HG03108 (cell line): ENCODE measurements around the gene POU2F1.
"Not testable (repeated sequence)": the region's sequence is repeated elsewhere in the genome, so short reads cannot be mapped to it uniquely, and the experiment has no call there.

ENCODE experiments used
- ATAC-seq: cut with Tn5 transposase; IDR thresholded peaks from one replicate; pipeline ENCODE4 v1.9.1; 2021; ENCODE audit warnings: moderate library complexity; ENCODE audit not compliant: unreplicated experiment

The POU2F1 gene

GRCh38 chr1:167229719-167230385 is 9.2 kb downstream of the POU2F1 start:
- no peak for ATAC-seq

DNA sequence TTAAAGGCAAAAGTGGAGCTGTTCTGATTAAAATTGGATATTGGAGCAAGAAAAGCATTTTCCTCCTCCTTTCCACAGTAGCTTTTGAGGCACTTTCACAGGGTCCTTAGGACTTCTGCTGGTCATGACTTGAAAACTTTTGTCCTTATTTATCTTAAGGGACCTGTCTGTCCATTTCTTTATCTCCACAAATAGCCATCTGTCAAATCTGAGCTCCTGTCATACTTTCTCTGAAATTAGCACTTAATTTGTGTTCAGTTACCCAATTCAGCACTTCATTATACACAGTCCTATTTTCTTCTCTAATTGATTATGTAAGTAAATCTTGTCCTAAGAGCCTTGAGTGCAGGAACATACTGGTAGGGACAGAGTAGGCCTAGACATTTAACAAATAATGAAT is 9.8 kb downstream of the POU2F1 start:
- no peak for ATAC-seq

DNA sequence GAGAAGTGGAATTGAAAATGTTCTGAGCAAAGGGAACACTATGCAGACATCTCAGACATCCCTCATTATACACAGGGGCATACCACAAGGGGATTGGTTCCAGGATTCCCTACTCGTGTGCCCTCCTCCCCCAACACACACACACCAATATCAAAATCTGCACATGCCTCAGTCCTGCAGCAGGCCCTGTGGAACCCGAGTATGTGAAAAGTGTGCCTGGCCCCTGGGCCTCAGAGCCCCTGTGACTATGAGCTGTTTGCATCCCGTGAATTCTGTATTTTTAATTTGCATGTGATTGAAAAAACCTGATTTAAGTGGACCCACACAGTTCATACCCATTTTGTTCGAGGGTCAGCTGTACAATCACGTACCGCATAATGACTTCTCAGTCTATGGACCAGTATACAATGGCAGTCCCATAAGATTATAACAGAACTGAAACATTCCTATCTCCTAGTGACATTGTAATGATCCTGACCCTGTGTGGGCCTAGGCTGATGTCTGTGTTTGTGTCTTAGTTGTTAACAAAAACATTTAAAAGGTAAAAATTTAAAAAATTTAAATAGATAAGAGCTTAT is 11.3 kb downstream of the POU2F1 start:
- ATAC-seq: no peak

DNA sequence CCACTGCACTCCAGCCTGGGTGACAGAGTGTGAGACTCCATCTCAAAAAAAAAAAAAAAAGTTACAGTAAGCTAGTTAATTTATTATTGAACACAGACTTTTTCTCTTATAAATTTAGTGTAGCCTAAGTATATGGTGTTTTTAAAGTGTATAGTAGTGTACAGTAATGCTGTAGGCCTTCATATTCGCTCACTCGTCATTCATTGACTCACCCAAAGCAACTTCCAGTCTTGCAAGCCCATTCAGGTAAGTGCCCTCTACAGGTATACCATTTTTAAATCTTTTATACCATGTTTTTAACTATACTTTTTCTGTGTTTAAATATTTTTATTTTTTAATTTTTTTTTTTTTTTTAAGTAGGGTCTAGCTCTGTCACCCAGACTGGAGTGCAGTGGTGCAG is 12.1 kb downstream of the POU2F1 start:
- no peak for ATAC-seq

GRCh38 chr1:167233373-167233772 is 12.7 kb downstream of the POU2F1 start:
- ATAC-seq: no peak

GRCh38 chr1:167237000-167237399 is 16.3 kb downstream of the POU2F1 start:
- ATAC-seq: no peak

DNA sequence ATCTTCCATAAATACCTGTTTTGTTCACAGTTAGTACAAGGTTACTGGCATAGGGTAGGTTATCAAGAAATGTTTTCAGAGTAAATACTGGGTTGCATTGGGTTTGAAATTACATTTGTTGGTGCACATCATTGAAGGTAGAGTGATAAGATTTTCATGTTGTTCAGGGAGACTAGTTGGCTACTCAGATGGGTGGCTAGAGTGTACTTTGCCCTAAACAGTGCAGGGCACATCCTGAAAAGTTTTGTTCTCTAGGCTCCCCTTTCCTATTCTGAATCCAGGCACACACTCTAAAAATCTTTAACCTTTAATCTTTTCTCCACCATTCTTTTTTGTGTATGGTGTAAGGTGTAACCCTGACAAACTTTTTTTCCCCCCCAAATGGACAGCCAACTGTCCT is 18.0 kb downstream of the POU2F1 start:
- ATAC-seq: no peak

GRCh38 chr1:167239257-167239656 is 18.6 kb downstream of the POU2F1 start:
- no peak for ATAC-seq

DNA sequence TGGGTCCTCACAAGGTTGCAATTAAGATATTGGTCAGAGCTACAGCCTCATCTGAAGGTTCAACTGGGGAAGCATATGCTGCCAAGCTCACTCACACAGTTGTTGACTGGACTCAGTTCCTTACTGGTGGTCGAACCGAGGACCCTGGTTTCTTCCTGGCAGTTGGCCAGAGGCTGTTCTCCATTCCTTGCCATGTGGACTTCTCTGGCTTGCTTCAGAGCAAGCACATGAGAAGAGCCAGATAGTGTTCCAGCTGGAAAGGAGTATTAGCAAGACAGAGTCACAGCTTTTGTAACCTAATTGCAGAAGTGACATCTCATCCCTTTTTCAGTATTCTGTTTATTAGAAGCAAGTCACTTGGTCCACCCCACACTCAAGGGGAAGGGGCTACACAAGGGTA is 23.6 kb downstream of the POU2F1 start:
- ATAC-seq: no peak

DNA sequence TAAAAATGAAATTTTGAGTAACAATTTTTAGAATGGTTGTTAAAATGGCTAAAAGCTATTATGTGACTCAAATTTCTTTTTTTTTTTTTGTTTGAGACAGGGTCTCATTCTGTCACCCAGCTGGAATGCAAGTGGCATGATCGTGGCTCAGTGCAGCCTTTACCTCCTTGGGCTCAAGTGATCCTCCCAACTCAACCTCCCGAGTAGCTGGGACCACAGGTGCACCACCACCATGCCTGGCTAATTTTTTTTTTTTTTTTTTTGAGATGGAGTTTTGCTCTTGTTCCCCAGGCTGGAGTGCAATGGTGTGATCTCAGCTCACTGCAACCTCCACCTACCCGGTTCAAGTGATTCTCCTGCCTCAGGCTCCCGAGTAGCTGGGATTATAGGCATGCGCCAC is 24.5 kb downstream of the POU2F1 start:
- ATAC-seq: not testable (repeated sequence)

DNA sequence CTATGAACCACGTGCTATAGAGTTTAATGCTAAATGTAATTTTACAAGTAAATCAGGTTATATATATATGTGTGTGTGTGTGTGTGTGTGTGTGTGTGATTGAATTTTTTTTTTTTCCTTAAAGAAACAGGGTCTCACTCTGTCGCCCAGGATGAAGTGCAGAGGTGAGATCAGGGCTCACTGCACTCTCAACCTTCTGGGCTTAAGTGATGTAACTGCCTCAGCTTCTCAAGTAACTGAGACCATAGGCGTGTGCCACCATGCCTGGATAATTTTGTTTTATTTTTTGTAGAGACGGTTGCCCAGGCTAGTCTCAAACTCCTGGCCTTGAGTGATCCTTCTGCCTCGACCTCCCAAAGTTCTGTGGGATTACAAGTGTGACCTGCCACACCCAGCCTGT is 26.3 kb downstream of the POU2F1 start:
- no peak for ATAC-seq

DNA sequence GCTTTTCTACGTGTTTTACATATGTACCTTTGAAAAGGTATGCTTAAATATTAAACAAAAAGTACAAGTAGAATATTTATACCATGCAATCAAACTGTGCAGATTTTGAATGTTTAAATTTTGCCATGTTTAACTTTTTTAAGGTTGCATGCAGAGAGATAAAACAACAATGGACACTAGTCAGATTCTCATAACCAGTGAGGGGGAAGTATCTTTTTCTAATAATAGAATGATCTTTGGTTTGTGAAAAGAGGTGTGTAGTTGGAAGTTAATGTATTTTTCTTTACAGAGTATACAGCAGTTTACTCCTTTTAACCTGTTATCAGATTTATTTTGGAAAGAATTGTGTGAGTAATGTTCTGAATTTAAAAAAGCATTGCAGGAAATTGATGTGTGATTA is 27.1 kb downstream of the POU2F1 start:
- no peak for ATAC-seq

DNA sequence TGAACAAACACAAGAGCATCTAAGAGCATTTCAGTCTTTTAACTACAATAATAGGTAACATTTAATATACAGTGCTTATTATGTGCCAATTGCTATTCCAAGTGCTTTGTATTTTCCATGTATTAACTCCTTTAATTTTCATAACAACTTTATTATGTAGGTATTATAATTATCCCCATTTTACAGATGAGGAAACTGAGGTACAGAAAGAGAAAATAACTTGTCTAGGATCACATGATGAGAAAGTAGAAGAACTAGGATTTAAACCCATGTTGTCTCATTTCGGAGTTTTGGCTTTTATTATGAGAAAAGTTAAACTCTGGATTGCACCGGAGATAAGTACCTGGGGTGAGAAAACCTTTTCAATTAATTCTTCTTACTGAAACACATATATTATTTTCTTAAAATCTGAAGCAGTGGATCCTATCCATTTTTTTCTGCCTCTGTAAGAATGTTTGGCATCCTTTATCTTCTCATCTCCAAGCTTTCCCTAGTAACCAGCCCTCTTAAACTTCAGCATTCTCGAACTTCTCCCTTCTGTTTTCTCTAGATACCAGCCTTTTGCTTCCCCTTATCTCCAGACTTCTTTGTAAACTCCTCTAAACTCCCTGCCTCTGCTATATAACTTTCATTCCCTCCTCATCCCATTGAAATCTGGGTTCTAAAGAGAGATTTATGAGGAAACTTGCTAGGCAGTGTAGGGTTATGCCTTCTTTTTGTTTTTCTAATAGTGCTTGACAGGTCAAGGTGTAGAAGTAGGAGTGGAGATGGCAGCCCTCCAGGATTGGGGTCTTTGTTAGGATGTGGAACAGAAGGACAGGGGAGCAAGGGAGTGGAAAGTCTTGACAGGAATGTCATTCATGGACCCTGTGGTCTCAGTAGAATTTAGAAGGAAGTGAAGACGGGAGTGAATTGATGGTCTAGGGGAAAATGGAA is 28.3 kb downstream of the POU2F1 start:
- no peak for ATAC-seq

DNA sequence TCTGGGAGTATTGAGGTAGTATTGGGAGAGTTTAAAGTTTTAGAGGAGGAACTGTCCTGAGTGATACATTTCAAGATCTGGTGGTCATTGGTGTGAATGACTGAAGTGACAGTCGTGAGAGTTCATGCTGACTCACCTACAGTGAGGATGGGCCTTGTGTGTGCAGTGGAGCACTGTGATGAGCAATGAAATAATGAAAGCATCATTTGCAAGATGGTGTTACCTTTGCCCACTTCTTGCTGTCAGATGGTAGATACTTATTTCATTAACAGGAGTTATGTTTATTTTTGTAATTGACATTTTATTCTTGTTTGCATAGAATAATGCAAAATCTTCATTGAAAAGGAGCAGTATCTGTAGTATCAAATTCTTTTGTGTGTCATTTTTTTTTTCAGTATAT is 29.0 kb downstream of the POU2F1 start:
- no peak for ATAC-seq

GRCh38 chr1:167250482-167250881 is 29.8 kb downstream of the POU2F1 start:
- no peak for ATAC-seq

GRCh38 chr1:167251472-167251871 is 30.8 kb downstream of the POU2F1 start:
- no peak for ATAC-seq

GRCh38 chr1:167252986-167253385 is 32.3 kb downstream of the POU2F1 start:
- ATAC-seq: no peak

- ATAC-seq: no peak
Measured at GRCh38 chr1:167258858-167259257, 38.2 kb downstream of the POU2F1 start.

DNA sequence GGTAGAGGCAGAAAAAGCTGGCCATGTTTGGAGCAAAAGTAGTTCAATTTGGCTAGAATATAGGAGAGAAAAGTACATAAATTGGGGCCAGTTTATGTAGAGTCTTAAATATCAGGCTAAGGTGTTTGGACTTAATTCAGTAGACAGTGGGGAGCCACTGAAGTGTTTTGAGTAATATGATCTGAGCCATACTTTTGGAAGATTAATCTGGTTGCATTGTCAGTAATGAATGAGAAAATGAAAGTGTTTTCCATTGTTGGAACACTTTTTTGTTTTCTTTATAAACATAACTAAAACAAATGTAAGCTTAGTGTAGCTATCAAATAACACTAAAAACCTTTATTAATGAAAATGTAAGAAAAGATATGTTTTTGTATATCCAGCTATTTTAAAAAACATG is 42.1 kb downstream of the POU2F1 start:
- no peak for ATAC-seq

DNA sequence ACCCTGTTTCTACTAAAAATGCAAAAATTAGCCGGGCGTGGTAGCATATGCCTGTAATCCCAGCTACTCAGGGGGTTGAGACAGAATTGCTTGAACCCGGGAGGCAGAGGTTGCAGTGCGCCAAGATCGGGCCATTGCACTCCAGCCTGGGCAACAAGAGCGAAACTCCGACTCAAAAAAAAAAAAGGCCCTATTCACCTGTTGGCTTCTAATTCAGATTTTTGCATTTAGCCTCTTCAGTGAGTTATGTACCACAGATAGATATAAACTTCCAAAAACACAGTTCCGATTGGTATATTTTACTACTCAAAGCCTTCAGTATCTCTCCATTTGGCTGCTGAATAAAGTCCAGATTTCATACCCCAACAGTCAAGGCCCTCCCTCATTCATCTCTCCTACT is 42.7 kb downstream of the POU2F1 start:
- no peak for ATAC-seq

- no peak for ATAC-seq
Measured at GRCh38 chr1:167263819-167264464, 43.3 kb downstream of the POU2F1 start.
